H1 (cell line): ENCODE data around the gene ZNF614. TPM values are rescaled to one million over a fixed set of nuclear protein-coding genes. Genes with fewer than 3 reads are reported as not detected.

Source experiments
- CTCF ChIA-PET: fragments of 300-600 bp; sonication (Branson Sonifier 250); formaldehyde crosslinking; loops from one replicate; lab custom pipeline; 2021; ENCODE audit not compliant: partially characterized antibody; lab: Charles Lee
- POLR2A ChIA-PET: fragments of 300-600 bp; sonication (Branson Sonifier 250); formaldehyde crosslinking; loops from one replicate; lab custom pipeline; 2021; ENCODE audit warnings: inconsistent platforms; ENCODE audit not compliant: partially characterized antibody; lab: Charles Lee
- DNase-seq, 2 experiments: peaks; one replicate each; pipeline versions ENCODE4 v3.0.0 to v3.0.0-alpha.2; 2010 to 2022; ENCODE audit warnings: low spot score in 2 of 2, low read depth in 1 of 2, mixed read lengths in 1 of 2
- FAIRE-seq: peaks from 2 replicates; lab custom pipeline; 2011; peaks lifted over from hg19 to GRCh38; lab: Jason Lieb, UNC
- H2AFZ ChIP-seq: 2 replicates; pipeline ENCODE4 v1.8.1; 2012; ENCODE audit warnings: low read length, inconsistent platforms
- H2AK5ac ChIP-seq: 2 replicates; pipeline ENCODE4 v1.6.1; 2013; ENCODE audit warnings: low read depth, low read length
- H2BK120ac ChIP-seq: replicated peaks from 2 replicates; pipeline ENCODE3; 2013; ENCODE audit warnings: low read depth, low read length, inconsistent platforms
- H2BK12ac ChIP-seq: 2 replicates; pipeline ENCODE4 v1.6.1; 2013; ENCODE audit warnings: low read depth, low read length
- H2BK15ac ChIP-seq: 2 replicates; pipeline ENCODE4 v1.6.1; 2013; ENCODE audit warnings: low read length
- H2BK20ac ChIP-seq: 2 replicates; pipeline ENCODE4 v1.6.1; 2013; ENCODE audit warnings: low read length
- H2BK5ac ChIP-seq: 2 replicates; pipeline ENCODE4 v1.6.1; 2013; ENCODE audit warnings: low read depth, low read length
- H3K14ac ChIP-seq: 2 replicates; pipeline ENCODE4 v1.6.1; 2013; ENCODE audit warnings: inconsistent platforms; ENCODE audit not compliant: insufficient read length
- H3K18ac ChIP-seq: 2 replicates; pipeline ENCODE4 v1.6.1; 2013; ENCODE audit warnings: low read length; ENCODE audit errors: extremely low read depth
- H3K23ac ChIP-seq: 2 replicates; pipeline ENCODE4 v1.6.1; 2013; ENCODE audit warnings: inconsistent platforms; ENCODE audit not compliant: insufficient read length
- H3K23me2 ChIP-seq: 2 replicates; pipeline ENCODE4 v1.6.1; 2013; ENCODE audit warnings: low read depth, low read length
- H3K27ac ChIP-seq: 2 replicates; pipeline ENCODE4 v1.6.1; 2011; ENCODE audit warnings: low read depth, low read length, inconsistent platforms
- H3K27me3 ChIP-seq, 4 experiments: replicated peaks in 1 of 4; 1 replicate in 1 of 4; 2 replicates in 3 of 4; pipeline versions ENCODE4 v1.6.1 to v1.8.1; 2011 to 2013; ENCODE audit warnings: low read length in 3 of 4, mild to moderate bottlenecking in 3 of 4, inconsistent platforms in 2 of 4, mixed read lengths in 2 of 4, moderate library complexity in 1 of 4; ENCODE audit not compliant: control insufficient read depth in 3 of 4, insufficient read depth in 3 of 4; ENCODE audit errors: extremely low read depth in 1 of 4
- H3K36me3 ChIP-seq, 4 experiments: 2 replicates each; pipeline versions ENCODE4 v1.6.1 to v1.8.1; 2011 to 2013; ENCODE audit warnings: mild to moderate bottlenecking in 4 of 4, low read length in 3 of 4, moderate library complexity in 2 of 4, control low read depth in 1 of 4, inconsistent platforms in 1 of 4; ENCODE audit not compliant: insufficient read depth in 4 of 4, control insufficient read depth in 2 of 4
- H3K4ac ChIP-seq: replicated peaks from 2 replicates; pipeline ENCODE3; 2013; ENCODE audit warnings: low read length, low read depth, mixed read lengths, inconsistent platforms; ENCODE audit not compliant: insufficient read length
- H3K4me1 ChIP-seq, 4 experiments: replicated peaks in 1 of 4; 1 replicate in 1 of 4; 2 replicates in 3 of 4; pipeline versions ENCODE4 v1.6.1 to v1.8.1; 2011 to 2013; ENCODE audit warnings: low read length in 3 of 4, inconsistent platforms in 2 of 4, mixed read lengths in 1 of 4; ENCODE audit not compliant: insufficient read depth in 4 of 4, control insufficient read depth in 3 of 4
- H3K4me2 ChIP-seq, 2 experiments: 2 replicates each; pipeline versions ENCODE4 v1.6.1 to v1.8.1; 2011 to 2013; ENCODE audit warnings: low read depth in 2 of 2, low read length in 2 of 2, control low read depth in 1 of 2, inconsistent platforms in 1 of 2, mild to moderate bottlenecking in 1 of 2; ENCODE audit not compliant: insufficient read depth in 1 of 2
- H3K4me3 ChIP-seq, 4 experiments: fragments of 200-600, 300-600 bp in 1 of 4; sonication (generic), shearing (Covaris generic), sonication (Bioruptor Twin) in 1 of 4; 2 replicates each; pipeline versions ENCODE4 v1.5.1 to v1.8.1; 2011 to 2016; ENCODE audit warnings: low read length in 4 of 4, low read depth in 3 of 4, control low read depth in 2 of 4, inconsistent platforms in 2 of 4, mild to moderate bottlenecking in 2 of 4, mixed read lengths in 1 of 4, moderate library complexity in 1 of 4; ENCODE audit not compliant: insufficient read depth in 2 of 4; ENCODE audit errors: extremely low read depth in 1 of 4
- H3K56ac ChIP-seq: replicated peaks from 2 replicates; pipeline ENCODE3; 2013; ENCODE audit warnings: low read depth, mild to moderate bottlenecking, mixed read lengths, low read length, inconsistent platforms; ENCODE audit not compliant: insufficient read length
- H3K79me1 ChIP-seq: 2 replicates; pipeline ENCODE4 v1.6.1; 2013; ENCODE audit warnings: low read depth, low read length, control low read depth
- H3K79me2 ChIP-seq, 2 experiments: 2 replicates each; pipeline versions ENCODE4 v1.6.1 to v1.8.1; 2012 to 2013; ENCODE audit warnings: low read length in 2 of 2, mild to moderate bottlenecking in 2 of 2, inconsistent platforms in 1 of 2; ENCODE audit not compliant: insufficient read depth in 2 of 2, control insufficient read depth in 1 of 2
- H3K9ac ChIP-seq, 4 experiments: replicated peaks in 1 of 4; 1 replicate in 1 of 4; 2 replicates in 3 of 4; pipeline versions ENCODE4 v1.6.1 to v1.8.1; 2011 to 2013; ENCODE audit warnings: low read depth in 3 of 4, low read length in 3 of 4, control low read depth in 2 of 4, mild to moderate bottlenecking in 2 of 4, moderate library complexity in 2 of 4, inconsistent platforms in 1 of 4; ENCODE audit errors: extremely low read depth in 1 of 4
- H3K9me3 ChIP-seq, 2 experiments: 2 replicates each; pipeline versions ENCODE4 v1.6.1 to v1.8.1; 2012 to 2013; ENCODE audit warnings: mild to moderate bottlenecking in 2 of 2, moderate library complexity in 2 of 2, control low read depth in 1 of 2, inconsistent platforms in 1 of 2, low read depth in 1 of 2, low read length in 1 of 2, mixed read lengths in 1 of 2; ENCODE audit not compliant: insufficient read depth in 2 of 2
- H4K20me1 ChIP-seq, 2 experiments: replicated peaks in 1 of 2; 2 replicates each; pipeline versions ENCODE3 to v1.8.1; 2011 to 2013; ENCODE audit warnings: inconsistent platforms in 2 of 2, low read length in 2 of 2, mild to moderate bottlenecking in 1 of 2; ENCODE audit not compliant: insufficient read depth in 2 of 2, control insufficient read depth in 1 of 2
- H4K5ac ChIP-seq: 2 replicates; pipeline ENCODE4 v1.6.1; 2013; ENCODE audit warnings: low read length, low read depth, mixed read lengths, inconsistent platforms; ENCODE audit not compliant: insufficient read length
- H4K8ac ChIP-seq: 2 replicates; pipeline ENCODE4 v1.8.0; 2013; ENCODE audit warnings: mild to moderate bottlenecking, moderate library complexity, low read length, inconsistent platforms; ENCODE audit not compliant: insufficient read depth; ENCODE audit errors: extremely low read depth
- H4K91ac ChIP-seq: replicated peaks from 2 replicates; pipeline ENCODE3; 2013; ENCODE audit warnings: low read length, mixed read lengths, inconsistent platforms; ENCODE audit not compliant: insufficient read length
- CBX5 ChIP-seq: fragments of 300-800, 300-1000 bp; sonication (generic); IDR thresholded peaks from 2 replicates; pipeline ENCODE4 v1.7.1; 2016; ENCODE audit warnings: antibody characterized with exemption, low read length, low read depth
- HDAC6 ChIP-seq: IDR thresholded peaks from one replicate; pipeline ENCODE4 v1.7.1; 2012; ENCODE audit warnings: low read depth, mild to moderate bottlenecking, inconsistent platforms, low read length, moderate library complexity
- KDM5A ChIP-seq: fragments of 200-600 bp; IDR thresholded peaks from 2 replicates; pipeline ENCODE4 v1.7.1; 2012; ENCODE audit warnings: mild to moderate bottlenecking, low read length, inconsistent platforms, mixed read lengths
- POLR2A ChIP-seq, 2 experiments: IDR thresholded peaks; 1 replicate in 1 of 2; 2 replicates in 1 of 2; pipeline ENCODE4 v1.6.1; 2011; ENCODE audit warnings: low read depth in 2 of 2, low read length in 2 of 2, mild to moderate bottlenecking in 2 of 2; ENCODE audit errors: control extremely low read depth in 1 of 2
- RBBP5 ChIP-seq: IDR thresholded peaks from 2 replicates; pipeline ENCODE4 v1.7.1; 2012; ENCODE audit warnings: low read depth, mild to moderate bottlenecking, inconsistent platforms, low read length, moderate library complexity, borderline replicate concordance
- RXRA ChIP-seq: IDR thresholded peaks from 2 replicates; pipeline ENCODE4 v1.6.1; 2011; ENCODE audit warnings: low read depth, mild to moderate bottlenecking, low read length, moderate library complexity; ENCODE audit not compliant: insufficient read depth
- SAP30 ChIP-seq: fragments of 300-600 bp; sonication (generic); IDR thresholded peaks from 2 replicates; pipeline ENCODE4 v1.7.1; 2012; ENCODE audit warnings: low read length, moderate library complexity, mild to moderate bottlenecking, inconsistent platforms; ENCODE audit not compliant: insufficient read depth, insufficient replicate concordance
- SIX5 ChIP-seq: IDR thresholded peaks from 2 replicates; pipeline ENCODE4 v1.6.1; 2011; ENCODE audit warnings: mild to moderate bottlenecking, low read depth, low read length
- SP1 ChIP-seq: IDR thresholded peaks from 2 replicates; pipeline ENCODE4 v1.6.1; 2011; ENCODE audit warnings: low read depth, low read length
- SUZ12 ChIP-seq: fragments of 200-600 bp; sonication (generic); IDR thresholded peaks from 2 replicates; pipeline ENCODE4 v1.6.1; 2012; ENCODE audit warnings: mild to moderate bottlenecking, inconsistent platforms, low read length, moderate library complexity, mixed read lengths
- WGBS, 2 experiments: shearing (Covaris generic) in 1 of 2; methylation state at CpG; one replicate each; pipeline versions ENCODE4 v1.1.6 to v1.1.7; 2013 to 2015; ENCODE audit warnings: low lambda C conversion rate in 2 of 2, mixed read lengths in 2 of 2, inconsistent platforms in 1 of 2, low coverage in 1 of 2, missing lambda C conversion rate in 1 of 2; ENCODE audit not compliant: insufficient replicate concordance in 2 of 2, insufficient coverage in 1 of 2, insufficient read length in 1 of 2; ENCODE audit errors: extremely low coverage in 1 of 2, missing lambda C conversion rate in 1 of 2; 5-methylcytosine and 5-hydroxymethylcytosine counted together
- polyA plus RNA-seq, 7 experiments: library from polyadenylated mRNA; depleted of rRNA in 3 of 7; stranded (reverse) in 5 of 7; unstranded in 2 of 7; fragments of >200 nt in 5 of 7; fragments of 200-250 nt in 2 of 7; gene quantifications; 1 replicate in 5 of 7; 2 replicates in 1 of 7; 4 replicates in 1 of 7; pipeline versions ENCODE4 v1.2.1 to v1.2.3, GENCODE V29; 2011 to 2013; ENCODE audit warnings: missing spikeins in 2 of 7, mixed read lengths in 2 of 7
- total RNA-seq: library from RNA; stranded (reverse); fragmentation: NEBNext Ultra II Directional; extraction: Animal tissue kit (Norgen Biotek cat#: 25700); gene quantifications from 2 replicates; pipeline ENCODE4 v1.2.1, GENCODE V29; 2021
- TF ChIP-seq, protein P1 (sequence below): IDR thresholded peaks from 2 replicates; pipeline ENCODE4 v1.6.1; 2012; ENCODE audit warnings: inconsistent platforms

Gene ZNF614
- total and polyA plus RNA-seq, 2 of the 8 experiments (the other 6 are each of a cell fraction or from before 2014, with no cell fraction given): 4.7 to 18.7 TPM

DNA sequence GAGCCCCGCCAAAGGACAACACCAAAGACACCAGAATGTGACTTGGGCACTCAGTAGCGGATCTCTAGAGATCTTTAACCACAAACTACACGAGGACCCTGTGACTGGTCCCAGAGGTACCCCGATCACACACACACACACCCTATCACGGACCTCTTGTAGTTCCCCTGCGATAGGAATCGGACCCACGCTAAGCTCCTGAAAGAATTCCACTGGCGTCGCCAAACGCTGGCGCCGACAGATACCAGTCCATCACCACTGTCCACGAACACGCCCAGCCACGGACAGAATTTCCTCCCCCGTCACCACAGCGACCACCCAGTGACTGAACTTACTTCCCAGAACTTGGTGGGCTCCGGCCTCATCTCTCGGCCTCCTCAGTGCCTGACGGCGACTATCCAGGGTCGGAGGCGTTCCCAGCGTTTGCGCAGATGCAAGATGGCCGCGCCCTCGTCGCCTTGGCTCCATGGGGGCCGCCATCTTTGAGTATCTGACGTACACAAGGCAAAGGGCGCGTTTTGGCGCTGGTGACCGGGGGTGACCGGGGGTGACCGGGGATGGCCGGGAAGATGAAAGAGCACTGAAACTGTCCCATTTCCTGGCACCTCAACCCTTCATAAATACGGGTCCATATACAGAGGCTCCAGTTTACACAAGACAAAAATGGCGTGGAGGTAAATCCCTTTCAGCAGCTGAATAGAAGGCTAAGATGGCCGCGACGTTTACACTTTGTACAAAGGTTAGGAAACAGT is 20.2 kb downstream of the ZNF614 start, which contains the start of gene ZNF615:
Gene ZNF615 (minus strand): TSS at position 406 of the 752 bp plus-strand sequence. CDS start 4,500 bp downstream, outside the sequence.
- peak within 1 kb of the TSS; percentile 91 for H3K27ac ChIP-seq
- peaks cover 0 to 3% of the 10 kb centered on the region in 2 experiments; a peak in 1 of 4 replicates for H3K9me3 ChIP-seq
- peak within 1 kb of the TSS; percentile 87 for H3K18ac ChIP-seq
- H2AFZ ChIP-seq: peak within 1 kb of the TSS; percentile 90
- peak within 1 kb of the TSS; percentile 72 to 86 for H3K4me2 ChIP-seq
- peak within 1 kb of the TSS; percentile 67 for H3K56ac ChIP-seq
- H3K79me2 ChIP-seq: peaks cover 0 to 22% of the 10 kb centered on the region in 2 experiments; a peak in 2 of 4 replicates
- peaks cover 0 to 11% (median 0%) of the 10 kb centered on the region in 4 experiments; a peak in 3 of 8 replicates for H3K36me3 ChIP-seq
- CTCF ChIA-PET: no interaction called here
- no peaks in the 10 kb centered on the region for H3K79me1 ChIP-seq
- POLR2A ChIA-PET: interaction anchor here (0.5 to 1.5 kb wide), 8 partner anchors 10 to 225 kb away, joined by 3 to 8 read pairs (median 3); partner anchors contain the start of genes ZNF432 and ZNF614
- H2BK12ac ChIP-seq: peak within 1 kb of the TSS; percentile 92
- no peak within 1 kb of the TSS for H3K23ac ChIP-seq
- H4K91ac ChIP-seq: peak within 1 kb of the TSS; percentile 97
- H3K4me3 ChIP-seq: peak within 1 kb of the TSS; percentile 94 to 99 (median 98)
- H4K8ac ChIP-seq: peak within 1 kb of the TSS; percentile 98; the same call in 1 of the 2 replicates
- peak within 1 kb of the TSS; percentile 88 for H4K5ac ChIP-seq
- peak; percentile 60 to 94 for DNase-seq
- H2BK15ac ChIP-seq: peak within 1 kb of the TSS; percentile 61; the same call in 1 of the 2 replicates
- no peak within 1 kb of the TSS for H2AK5ac ChIP-seq
- no peak for FAIRE-seq
- peak within 1 kb of the TSS; percentile 65 for H3K4ac ChIP-seq
- no peaks in the 10 kb centered on the region for H3K27me3 ChIP-seq
- WGBS, 2 experiments: 3% methylated on average over 44 of the region's 44 CpGs; no CpG with 5 or more reads in 1 of the 2 experiments
- H3K4me1 ChIP-seq: no peaks in the 10 kb centered on the region
- H4K20me1 ChIP-seq: no peaks in the 10 kb centered on the region
- H3K14ac ChIP-seq: no peak within 1 kb of the TSS
- peak within 1 kb of the TSS; percentile 89 for H2BK5ac ChIP-seq
- peaks cover 6% of the 10 kb centered on the region; the same call in 1 of the 2 replicates for H3K23me2 ChIP-seq
- H2BK120ac ChIP-seq: peak within 1 kb of the TSS; percentile 95
- 0 out of 2 replicates have a peak within 1 kb of the TSS, but pooled peaks have one; percentile 86 for H2BK20ac ChIP-seq
- H3K9ac ChIP-seq: peak within 1 kb of the TSS; percentile 72 to 89 (median 85)
- no peak for TF ChIP-seq HDAC6
- no peak for TF ChIP-seq SP1
- TF ChIP-seq RXRA: no peak
- TF ChIP-seq CBX5: no peak
- TF ChIP-seq KDM5A: no peak
- TF ChIP-seq, protein P1, sequence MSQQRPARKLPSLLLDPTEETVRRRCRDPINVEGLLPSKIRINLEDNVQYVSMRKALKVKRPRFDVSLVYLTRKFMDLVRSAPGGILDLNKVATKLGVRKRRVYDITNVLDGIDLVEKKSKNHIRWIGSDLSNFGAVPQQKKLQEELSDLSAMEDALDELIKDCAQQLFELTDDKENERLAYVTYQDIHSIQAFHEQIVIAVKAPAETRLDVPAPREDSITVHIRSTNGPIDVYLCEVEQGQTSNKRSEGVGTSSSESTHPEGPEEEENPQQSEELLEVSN: no peak
- TF ChIP-seq RBBP5: peak; percentile 52; the same call in 1 of the 2 replicates
- peak; percentile 46 for TF ChIP-seq SIX5
- TF ChIP-seq SAP30: peak; percentile 83
- no peak for TF ChIP-seq POLR2A (IDR thresholded peaks at IDR 0.05; ENCODE audit: control extremely low read depth in 1 of 2, low read depth in 2 of 2, low read length in 2 of 2)
- TF ChIP-seq SUZ12: no peak
